ENCODE data around the gene KY.

- TF ChIP-seq GABPA (IDR thresholded peaks at IDR 0.05; ENCODE audit: low read depth, low read length) = no peak
- TF ChIP-seq GABPA (CRISPR knock-in tag; IDR thresholded peaks at IDR 0.05; ENCODE audit: low read depth) = no peak
- no peak for TF ChIP-seq ZNF138 (CRISPR knock-in tag; IDR thresholded peaks at IDR 0.05; ENCODE audit: low read depth)
- no peak for TF ChIP-seq ARNTL (CRISPR knock-in tag; IDR thresholded peaks at IDR 0.05)
- no peak for TF ChIP-seq ZNF354B (CRISPR knock-in tag; IDR thresholded peaks at IDR 0.05)
- TF ChIP-seq KMT2A (CRISPR knock-in tag; IDR thresholded peaks at IDR 0.05) = no peak
These were observed 51.9 kb downstream of the KY start for GRCh38 chr3:134598763-134599545.
